ENCODE data around the gene LRRC3C. TPM values are rescaled to one million over a fixed set of nuclear protein-coding genes. Genes with fewer than 3 reads are reported as not detected.

Gene LRRC3C
- total and polyA plus RNA-seq, 2 donors (not counting 1 experiment from before 2014, with no cell fraction given) = 0.12 TPM; not detected in 1

- no peak overlapping the region for H3K4me2 ChIP-seq (replicated peaks; ENCODE audit: low read depth, low read length, poor library complexity, severe bottlenecking)
- Mint-ChIP-seq H3K9me3 (ENCODE audit: insufficient read depth) (no peaks in the 10 kb centered on the region), H3K4me1 (no peaks in the 10 kb centered on the region), H3K4me3 (no peak overlapping the region), H3K27me3 (no peaks in the 10 kb centered on the region), H3K27ac (no peak overlapping the region)
- no peak overlapping the region for H3K27ac ChIP-seq (ENCODE audit: low read length in 2 of 2)
- H3K79me2 ChIP-seq (ENCODE audit: control insufficient read depth, insufficient read depth, low read length) = no peaks in the 10 kb centered on the region
- ChIA-PET POLR2A (no interaction called here), CTCF (no interaction called here)
- H3K9me3 ChIP-seq (ENCODE audit: control extremely low read depth in 1 of 3, control insufficient read depth in 2 of 3, insufficient read depth in 1 of 3, low read length in 2 of 3) = no peaks in the 10 kb centered on the region
- no peaks in the 10 kb centered on the region for H3K27me3 ChIP-seq (replicated peaks in 1 of 4; ENCODE audit: control extremely low read depth in 1 of 4, control insufficient read depth in 3 of 4, insufficient read depth in 4 of 4, low read length in 3 of 4)
- H3K9ac ChIP-seq (ENCODE audit: low read length) = no peak overlapping the region
- WGBS (ENCODE audit: insufficient coverage) = 95% methylated on average over 6 of the region's 6 CpGs
- no peak overlapping the region for H3K4me3 ChIP-seq (ENCODE audit: control extremely low read depth in 1 of 5, extremely low read depth in 1 of 5, insufficient read depth in 1 of 5, low read depth in 2 of 5, low read length in 4 of 5)
- H3K4me1 ChIP-seq (ENCODE audit: control insufficient read depth in 2 of 2, insufficient read depth in 2 of 2, low read length in 2 of 2) = no peaks in the 10 kb centered on the region
- no peak overlapping the region for H2AFZ ChIP-seq (ENCODE audit: insufficient read depth, low read depth, low read length, poor library complexity, severe bottlenecking)
- TF ChIP-seq EZH2 (IDR thresholded peaks at IDR 0.05; ENCODE audit: borderline replicate concordance, insufficient read depth, low read depth, low read length, poor library complexity, severe bottlenecking) (no peak), CTCF (IDR thresholded peaks at IDR 0.05) (no peak)
- ATAC-seq (ENCODE audit: low read depth) = no peak
- intact Hi-C loops (cut with micrococcal nuclease) = no loop called here
- no peaks in the 10 kb centered on the region for H4K20me1 ChIP-seq (ENCODE audit: control insufficient read depth, insufficient read depth, low read length, poor library complexity, severe bottlenecking)
- H3K36me3 ChIP-seq (replicated peaks in 1 of 2; ENCODE audit: control extremely low read depth in 1 of 2, control insufficient read depth in 1 of 2, extremely low read depth in 1 of 2, insufficient read depth in 2 of 2, low read length in 1 of 2) = peaks cover 2 to 18% of the 10 kb centered on the region in 2 experiments
- DNase-seq = no peak
Observed at GRCh38 chr17:39908789-39909352, 18.7 kb upstream of the LRRC3C start.

DNA sequence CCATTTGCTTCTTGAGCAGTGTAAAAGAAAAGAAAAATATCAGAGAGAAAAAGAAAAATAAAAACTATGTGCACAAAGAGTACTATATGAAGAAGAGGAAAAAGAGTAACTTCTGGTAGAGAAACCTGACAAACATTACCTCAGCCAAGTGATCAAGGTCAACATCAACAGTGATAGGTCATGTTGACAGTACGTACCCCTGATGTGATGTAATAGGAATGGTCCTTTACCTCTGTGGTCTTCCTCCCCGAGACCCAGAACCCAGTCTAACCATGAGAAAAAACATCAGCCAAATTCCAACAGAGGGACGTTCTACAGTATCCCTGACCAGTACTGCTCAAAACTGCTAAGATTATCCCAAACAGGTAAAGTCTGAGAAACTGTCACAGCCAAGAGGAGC lies 13.5 kb upstream of the LRRC3C start:
- H3K4me3 Mint-ChIP-seq = no peak overlapping the region
- H3K4me1 ChIP-seq (ENCODE audit: control insufficient read depth in 2 of 2, insufficient read depth in 2 of 2, low read length in 2 of 2) = peaks cover 5% of the 10 kb centered on the region in 2 donors
- no peak overlapping the region for H3K27ac ChIP-seq (ENCODE audit: low read length in 2 of 2)
- no peak overlapping the region for H2AFZ ChIP-seq (ENCODE audit: insufficient read depth, low read depth, low read length, poor library complexity, severe bottlenecking)
- H3K4me1 Mint-ChIP-seq = peaks cover 9% of the 10 kb centered on the region
- intact Hi-C loops (cut with micrococcal nuclease) = no loop called here
- H4K20me1 ChIP-seq (ENCODE audit: control insufficient read depth, insufficient read depth, low read length, poor library complexity, severe bottlenecking) = no peaks in the 10 kb centered on the region
- H3K27ac Mint-ChIP-seq = no peak overlapping the region
- POLR2A ChIA-PET = no interaction called here
- H3K9me3 Mint-ChIP-seq (ENCODE audit: insufficient read depth) = no peaks in the 10 kb centered on the region
- H3K4me3 ChIP-seq (ENCODE audit: control extremely low read depth in 1 of 5, extremely low read depth in 1 of 5, insufficient read depth in 1 of 5, low read depth in 2 of 5, low read length in 4 of 5) = no peak overlapping the region
- TF ChIP-seq CTCF (IDR thresholded peaks at IDR 0.05) (no peak), EZH2 (IDR thresholded peaks at IDR 0.05; ENCODE audit: borderline replicate concordance, insufficient read depth, low read depth, low read length, poor library complexity, severe bottlenecking) (no peak)
- H3K36me3 ChIP-seq (replicated peaks in 1 of 2; ENCODE audit: control extremely low read depth in 1 of 2, control insufficient read depth in 1 of 2, extremely low read depth in 1 of 2, insufficient read depth in 2 of 2, low read length in 1 of 2) = peaks cover 2 to 18% of the 10 kb centered on the region in 2 experiments
- H3K27me3 Mint-ChIP-seq = no peaks in the 10 kb centered on the region
- H3K9ac ChIP-seq (ENCODE audit: low read length) = no peak overlapping the region
- WGBS (ENCODE audit: insufficient coverage) = 100% methylated on average over 1 of the region's 3 CpGs
- no peak overlapping the region for H3K4me2 ChIP-seq (replicated peaks; ENCODE audit: low read depth, low read length, poor library complexity, severe bottlenecking)
- H3K79me2 ChIP-seq (ENCODE audit: control insufficient read depth, insufficient read depth, low read length) = no peaks in the 10 kb centered on the region
- no peaks in the 10 kb centered on the region for H3K9me3 ChIP-seq (ENCODE audit: control extremely low read depth in 1 of 3, control insufficient read depth in 2 of 3, insufficient read depth in 1 of 3, low read length in 2 of 3)
- CTCF ChIA-PET = interaction anchor here (0.6 kb wide), 1 partner anchor 26 kb away, joined by 3 read pairs; no protein-coding TSS in a partner anchor
- no peaks in the 10 kb centered on the region for H3K27me3 ChIP-seq (replicated peaks in 1 of 4; ENCODE audit: control extremely low read depth in 1 of 4, control insufficient read depth in 3 of 4, insufficient read depth in 4 of 4, low read length in 3 of 4)
- DNase-seq (no peak), ATAC-seq (ENCODE audit: low read depth) (no peak)

Measured in B cell (primary cell).